ENCODE measurements around the gene MAP3K7.

Gene MAP3K7

GRCh38 chr6:90586836-90587638 is at the start of gene MAP3K7:
TSS of gene MAP3K7 (minus strand) at chr6:90587072. CDS start at chr6:90586883, 189 bp downstream.
- peak; percentile 96 for DNase-seq

GRCh38 chr6:90631046-90631445 is 44.2 kb upstream of the MAP3K7 start:
- DNase-seq: no peak

- no peak for DNase-seq
These were observed 34.7 kb upstream of the MAP3K7 start for GRCh38 chr6:90621581-90621980.

GRCh38 chr6:90619221-90619620 is 32.3 kb upstream of the MAP3K7 start:
- no peak for DNase-seq

GRCh38 chr6:90612313-90612680 is 25.4 kb upstream of the MAP3K7 start:
- no peak for DNase-seq

- no peak for DNase-seq
These were observed 24.9 kb upstream of the MAP3K7 start for GRCh38 chr6:90611543-90612312.

- peak; percentile 40 for DNase-seq
These were observed 24.1 kb upstream of the MAP3K7 start for GRCh38 chr6:90610751-90611542.

GRCh38 chr6:90610301-90610750 is 23.5 kb upstream of the MAP3K7 start:
- no peak for DNase-seq

GRCh38 chr6:90605749-90606340 is 19.0 kb upstream of the MAP3K7 start:
- no peak for DNase-seq

GRCh38 chr6:90604546-90604945 is 17.7 kb upstream of the MAP3K7 start:
- no peak for DNase-seq

- DNase-seq: no peak
These were observed 12.3 kb upstream of the MAP3K7 start for GRCh38 chr6:90599151-90599550.

GRCh38 chr6:90598192-90598951 is 11.5 kb upstream of the MAP3K7 start:
- DNase-seq: no peak

- DNase-seq: no peak
These were observed 10.2 kb upstream of the MAP3K7 start for GRCh38 chr6:90596967-90597539.

- no peak for DNase-seq
These were observed 9.0 kb upstream of the MAP3K7 start for GRCh38 chr6:90595854-90596253.

GRCh38 chr6:90586546-90586835 is 381 bp downstream of the MAP3K7 start:
- no peak for DNase-seq

GRCh38 chr6:90584636-90585255 is 2.1 kb downstream of the MAP3K7 start:
- DNase-seq: peak; percentile 49

- no peak for DNase-seq
These were observed 2.9 kb downstream of the MAP3K7 start for GRCh38 chr6:90583836-90584481.

GRCh38 chr6:90583179-90583835 is 3.6 kb downstream of the MAP3K7 start:
- no peak for DNase-seq

- DNase-seq: no peak
These were observed 5.7 kb downstream of the MAP3K7 start for GRCh38 chr6:90581146-90581545.

- no peak for DNase-seq
These were observed 7.8 kb downstream of the MAP3K7 start for GRCh38 chr6:90578894-90579549.
